GM12872 (cell line): ENCODE results near the gene IQUB.
A peak's percentile ranks its signal among the peaks of the same experiment; 100 is the strongest.

ENCODE experiments used
- CTCF ChIP-seq: IDR thresholded peaks from 3 replicates; pipeline ENCODE4 v1.5.1; 2011; ENCODE audit warnings: low read depth, mild to moderate bottlenecking, low read length, moderate library complexity; ENCODE audit not compliant: insufficient read depth

Gene IQUB

GRCh38 chr7:123534383-123535260, at the start of gene IQUB:
Gene IQUB, minus strand, starts transcription at chr7:123534595. Its CDS starts 22,255 bp downstream, at chr7:123512340.
- no peak for TF ChIP-seq CTCF

- no peak for TF ChIP-seq CTCF
Observed at GRCh38 chr7:123583821-123584220, 49.4 kb upstream of the IQUB start.

- TF ChIP-seq CTCF = no peak
Observed at GRCh38 chr7:123581162-123581459, 46.7 kb upstream of the IQUB start.

GRCh38 chr7:123580406-123581161, 46.2 kb upstream of the IQUB start:
- TF ChIP-seq CTCF = peak; percentile 68

GRCh38 chr7:123579416-123579815, 45.0 kb upstream of the IQUB start:
- TF ChIP-seq CTCF = no peak

- no peak for TF ChIP-seq CTCF
Observed at GRCh38 chr7:123573896-123574467, 39.6 kb upstream of the IQUB start.

- TF ChIP-seq CTCF = no peak
Observed at GRCh38 chr7:123573341-123573740, 38.9 kb upstream of the IQUB start.
